ENCODE results near the gene CNOT8. TPM values are rescaled to one million over a fixed set of nuclear protein-coding genes. Genes with fewer than 3 reads are reported as not detected.
A peak's percentile ranks its signal among the peaks of the same experiment; 100 is the strongest.

The CNOT8 gene
- total RNA-seq, 2 donors from 2014 or later = 19.8 to 32.4 TPM

DNA sequence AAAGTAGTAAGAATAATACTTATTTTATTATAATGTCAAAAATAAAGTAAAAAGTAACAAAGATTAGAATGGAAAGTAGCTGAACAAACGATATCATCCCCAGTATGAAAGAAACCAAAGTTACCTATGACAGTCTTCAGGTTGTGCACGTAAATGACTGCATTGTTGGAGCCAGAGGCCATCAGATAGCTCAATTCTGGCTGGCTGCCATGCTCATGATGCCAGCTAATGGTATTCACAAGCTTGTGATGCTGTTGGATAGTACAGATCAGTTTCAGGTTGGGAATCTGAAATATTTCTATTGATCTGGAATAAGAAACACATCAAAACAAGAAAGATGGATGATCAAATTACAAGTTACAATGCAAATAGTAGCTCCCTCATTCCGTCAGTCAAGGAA lies 58.4 kb downstream of the CNOT8 start:
- WGBS, 2 donors = 58 to 65% methylated on average over 3 of the region's 3 CpGs
- Histone ChIP-seq H3K4me3 (no peak overlapping the region), H3K36me3 (replicated peaks in 1 of 2; ENCODE audit: insufficient read depth in 1 of 2, low read depth in 2 of 2) (peaks cover 7 to 23% of the 10 kb centered on the region in 2 donors), H3K27me3 (no peaks in the 10 kb centered on the region), H3K27ac (no peak overlapping the region), H3K4me1 (no peaks in the 10 kb centered on the region), H3K9me3 (no peaks in the 10 kb centered on the region)
- ATAC-seq = no peak
- peak in 1 of 4 donors; percentile 19 for DNase-seq
- intact Hi-C loops (cut with DNase I) = no loop called here
- TF ChIP-seq POLR2A (IDR thresholded peaks at IDR 0.05) = no peak
- TF ChIP-seq, protein P1, sequence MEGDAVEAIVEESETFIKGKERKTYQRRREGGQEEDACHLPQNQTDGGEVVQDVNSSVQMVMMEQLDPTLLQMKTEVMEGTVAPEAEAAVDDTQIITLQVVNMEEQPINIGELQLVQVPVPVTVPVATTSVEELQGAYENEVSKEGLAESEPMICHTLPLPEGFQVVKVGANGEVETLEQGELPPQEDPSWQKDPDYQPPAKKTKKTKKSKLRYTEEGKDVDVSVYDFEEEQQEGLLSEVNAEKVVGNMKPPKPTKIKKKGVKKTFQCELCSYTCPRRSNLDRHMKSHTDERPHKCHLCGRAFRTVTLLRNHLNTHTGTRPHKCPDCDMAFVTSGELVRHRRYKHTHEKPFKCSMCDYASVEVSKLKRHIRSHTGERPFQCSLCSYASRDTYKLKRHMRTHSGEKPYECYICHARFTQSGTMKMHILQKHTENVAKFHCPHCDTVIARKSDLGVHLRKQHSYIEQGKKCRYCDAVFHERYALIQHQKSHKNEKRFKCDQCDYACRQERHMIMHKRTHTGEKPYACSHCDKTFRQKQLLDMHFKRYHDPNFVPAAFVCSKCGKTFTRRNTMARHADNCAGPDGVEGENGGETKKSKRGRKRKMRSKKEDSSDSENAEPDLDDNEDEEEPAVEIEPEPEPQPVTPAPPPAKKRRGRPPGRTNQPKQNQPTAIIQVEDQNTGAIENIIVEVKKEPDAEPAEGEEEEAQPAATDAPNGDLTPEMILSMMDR (IDR thresholded peaks at IDR 0.05) = no peak

DNA sequence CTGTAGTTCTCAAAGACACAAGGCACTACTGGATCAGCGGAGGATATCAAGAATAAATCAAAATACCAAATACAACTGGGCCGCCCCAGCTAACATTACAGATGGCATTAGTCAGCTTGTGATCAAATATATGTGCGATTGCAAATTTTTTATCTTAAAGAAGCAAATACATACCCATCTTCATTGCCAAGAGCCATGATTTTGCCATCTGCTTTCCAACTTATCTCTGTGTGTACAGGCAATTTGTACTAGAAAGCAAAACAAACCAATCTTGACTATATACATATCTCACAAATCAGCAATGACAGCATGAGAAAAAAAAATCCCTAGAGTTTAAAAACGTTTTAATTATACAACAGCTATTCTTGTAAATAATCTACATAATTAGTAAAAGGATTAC lies 59.3 kb downstream of the CNOT8 start:
- H3K27ac ChIP-seq = no peak overlapping the region
- no peak for ATAC-seq
- intact Hi-C loops (cut with DNase I) = no loop called here

GRCh38 chr5:154923441-154924430 lies 65.3 kb downstream of the CNOT8 start:
- H3K36me3 ChIP-seq (replicated peaks in 1 of 2; ENCODE audit: insufficient read depth in 1 of 2, low read depth in 2 of 2) = peaks cover 13 to 28% of the 10 kb centered on the region in 2 donors
- intact Hi-C loops (cut with DNase I) = no loop called here
- DNase-seq (no peak), ATAC-seq (no peak)
- 89 to 90% methylated on average over 7 of the region's 7 CpGs for WGBS, 2 donors
- H3K4me1 ChIP-seq = no peaks in the 10 kb centered on the region
- H3K4me3 ChIP-seq = no peak overlapping the region
- H3K9me3 ChIP-seq = no peaks in the 10 kb centered on the region
- no peak for TF ChIP-seq POLR2A (IDR thresholded peaks at IDR 0.05)
- TF ChIP-seq, protein P1 (IDR thresholded peaks at IDR 0.05) = no peak
- H3K27me3 ChIP-seq = no peaks in the 10 kb centered on the region
- H3K27ac ChIP-seq = no peak overlapping the region

More for the DNA sequence above, 59.3 kb downstream of the CNOT8 start:
- Histone ChIP-seq H3K4me3 (no peak overlapping the region), H3K36me3 (replicated peaks in 1 of 2; ENCODE audit: insufficient read depth in 1 of 2, low read depth in 2 of 2) (peaks cover 7 to 21% of the 10 kb centered on the region in 2 donors), H3K4me1 (no peaks in the 10 kb centered on the region), H3K27me3 (no peaks in the 10 kb centered on the region), H3K9me3 (no peaks in the 10 kb centered on the region)
- WGBS, 2 donors = 67 to 69% methylated on average over 4 of the region's 4 CpGs
- TF ChIP-seq POLR2A (IDR thresholded peaks at IDR 0.05) = no peak
- TF ChIP-seq, protein P1 (IDR thresholded peaks at IDR 0.05) = no peak
- DNase-seq = no peak

MicroRNAs within 50 kb of the gene (microRNA counts, 767-probe panel; counts per million panel counts)
- 0 to 736 counts per million in 2 donors for microRNA hsa-miR-378h

Small RNA genes within 50 kb of the gene (microRNA-seq; reads per million reads assigned to microRNA genes)
- gene MIR378H (ENCODE audit: borderline number of aligned reads in 2 of 2, borderline replicate concordance in 2 of 2) = 0 reads per million in 2 donors

Small RNA genes within 50 kb of the gene (small RNA-seq; reads per million reads assigned to genes)
- not detected for gene MIR378H

Other genes starting within 250 kb of the CNOT8 start
- gene LARP1, start 103.2 kb upstream of the CNOT8 start, total RNA-seq = 100 to 1,000 TPM in 1 of 2 donors, 10 to 100 TPM in 1; 96.2 to 151 TPM
- gene FAXDC2, start 8.0 kb upstream of the CNOT8 start, total RNA-seq = 10 to 100 TPM in 1 of 2 donors, 1 to 10 TPM in 1; 8.0 to 10.9 TPM
- gene GEMIN5, start 79.6 kb downstream of the CNOT8 start, total RNA-seq = 1 to 10 TPM; 5.7 to 8.2 TPM
- 10 to 100 TPM in 1 of 2 donors, 1 to 10 TPM in 1; 3.9 to 18.5 TPM for gene MRPL22, start 82.4 kb downstream of the CNOT8 start, total RNA-seq
- under 1 TPM in 1 of 2 donors, not detected in 1; 0.26 TPM for gene KIF4B, start 155.1 kb downstream of the CNOT8 start, total RNA-seq

All from body of pancreas (tissue), 4 donors.